CD4-positive, alpha-beta T cell treated with Interleukin-17A for 1 hour (primary cell): ENCODE data around the gene ASS1.

Source experiments
- DNase-seq: peaks from one replicate; pipeline ENCODE4 v3.0.0-alpha.2; 2020

Gene ASS1

DNA sequence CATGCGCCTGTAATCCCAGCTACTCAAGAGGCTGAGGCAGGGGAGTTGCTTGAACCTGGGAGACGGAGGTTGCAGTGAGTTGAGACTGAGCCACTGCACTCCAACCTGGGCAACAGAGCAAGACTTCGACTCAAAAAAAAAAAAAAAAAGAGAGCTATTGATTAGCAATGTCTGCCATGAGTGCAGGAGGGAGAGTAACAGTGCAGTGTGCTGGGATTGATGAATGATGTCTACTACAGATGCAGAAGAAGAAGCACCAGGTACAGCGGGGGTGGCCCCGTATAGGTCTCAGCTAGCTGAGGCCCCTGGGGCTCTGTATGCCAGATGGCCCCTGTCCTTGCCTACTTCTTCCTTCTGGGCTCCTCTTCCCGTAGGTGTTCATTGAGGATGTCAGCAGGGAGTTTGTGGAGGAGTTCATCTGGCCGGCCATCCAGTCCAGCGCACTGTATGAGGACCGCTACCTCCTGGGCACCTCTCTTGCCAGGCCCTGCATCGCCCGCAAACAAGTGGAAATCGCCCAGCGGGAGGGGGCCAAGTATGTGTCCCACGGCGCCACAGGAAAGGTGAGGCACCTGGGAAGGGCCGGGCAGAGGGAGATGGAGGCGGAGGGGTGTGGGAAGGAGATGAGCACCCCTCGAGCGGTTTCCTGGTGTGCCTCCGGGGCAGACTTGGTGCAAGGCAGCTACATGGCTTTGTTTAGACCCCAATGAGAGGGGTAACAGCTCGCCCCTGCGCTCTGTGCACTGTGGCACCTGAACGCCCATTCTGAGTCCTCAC is 13.5 kb downstream of the ASS1 start:
- no peak for DNase-seq

DNA sequence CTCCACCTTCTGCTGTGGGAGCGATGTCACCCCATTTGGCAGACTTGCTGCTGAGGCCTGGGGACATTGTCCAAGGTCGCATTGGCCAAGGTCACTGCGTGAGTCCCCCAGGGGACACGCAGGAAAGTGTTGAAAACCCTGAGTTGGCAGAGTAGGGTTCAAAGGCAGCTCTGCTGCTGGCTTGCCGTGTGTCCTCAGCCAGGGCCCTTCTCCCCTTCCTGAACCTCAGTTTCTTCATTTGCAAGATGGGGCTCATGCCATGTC is 14.0 kb downstream of the ASS1 start:
- DNase-seq: no peak

DNA sequence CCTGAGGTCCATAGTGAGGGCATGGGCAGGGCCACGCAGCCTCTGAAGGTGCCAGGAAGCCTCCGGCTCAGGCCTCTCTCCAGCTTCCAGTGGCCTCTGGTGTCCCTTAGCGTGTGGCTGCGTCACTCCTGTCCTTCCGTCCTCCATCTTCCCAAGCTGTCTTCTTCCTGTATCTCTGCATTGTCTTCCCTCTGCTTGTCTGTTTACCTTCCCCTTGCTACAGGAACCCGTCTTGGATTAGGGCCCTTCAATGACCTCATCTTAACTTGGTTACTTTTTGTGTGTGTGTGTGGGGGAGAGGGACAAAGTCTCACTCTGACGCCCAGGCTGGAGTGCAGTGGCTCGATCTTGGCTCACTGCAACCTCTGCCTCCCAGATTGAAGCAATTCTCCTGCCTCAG is 14.4 kb downstream of the ASS1 start:
- no peak for DNase-seq

DNA sequence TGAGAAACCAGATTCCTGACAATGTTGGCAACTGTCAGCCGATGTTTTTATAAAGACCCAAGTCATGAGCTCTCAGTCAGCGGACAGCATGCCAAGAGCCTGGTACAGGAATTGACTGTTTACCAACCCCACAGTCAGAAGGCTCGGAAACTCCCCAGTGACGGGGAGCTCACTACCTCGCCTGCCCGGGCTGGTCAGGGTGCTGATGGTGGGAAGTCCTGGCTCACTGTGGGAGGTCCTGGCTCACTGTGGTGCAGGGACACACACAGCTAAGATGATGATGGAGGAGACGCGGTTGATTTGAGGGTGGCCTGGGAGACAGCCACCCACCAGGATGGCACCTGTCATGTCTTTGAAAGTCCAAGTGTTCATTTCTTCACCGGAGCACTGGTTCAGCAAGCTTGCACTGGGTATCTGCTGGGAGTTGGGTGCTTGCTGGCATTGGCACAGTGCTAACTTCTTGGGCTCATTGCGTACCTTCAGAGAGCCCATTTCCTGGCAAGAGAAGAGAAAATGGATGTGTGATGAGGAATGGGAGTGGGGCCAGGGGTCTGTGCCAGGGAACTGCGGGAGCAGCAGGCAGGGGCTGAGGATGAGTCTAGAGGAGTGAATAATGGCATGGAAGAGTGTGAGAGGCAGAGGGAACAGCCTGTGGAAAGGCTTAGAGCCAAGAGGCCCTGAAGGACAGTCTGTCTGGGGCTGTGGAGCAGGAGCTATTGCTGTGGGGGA is 15.3 kb downstream of the ASS1 start:
- DNase-seq: no peak

DNA sequence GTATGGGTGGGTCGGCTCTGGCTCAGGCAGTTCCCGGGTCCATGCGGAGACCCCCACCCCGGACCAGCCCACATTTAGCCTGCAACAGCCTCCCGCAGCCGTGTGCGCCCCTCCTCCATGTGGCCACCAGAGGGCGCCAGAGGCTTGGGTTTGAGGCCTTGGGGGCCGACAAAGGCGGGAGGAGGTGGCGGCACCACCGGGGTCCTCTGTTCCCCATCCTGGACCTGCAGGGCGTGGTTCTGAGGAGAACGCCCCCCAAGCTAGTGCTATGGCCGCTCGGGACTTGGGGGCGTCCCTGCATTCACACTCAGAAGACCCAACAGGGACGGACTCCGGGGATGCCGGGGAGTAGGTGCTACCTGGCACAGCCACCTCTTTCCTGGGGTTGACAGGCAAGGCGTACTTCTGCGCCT is 16.5 kb downstream of the ASS1 start:
- DNase-seq: peak; percentile 61

DNA sequence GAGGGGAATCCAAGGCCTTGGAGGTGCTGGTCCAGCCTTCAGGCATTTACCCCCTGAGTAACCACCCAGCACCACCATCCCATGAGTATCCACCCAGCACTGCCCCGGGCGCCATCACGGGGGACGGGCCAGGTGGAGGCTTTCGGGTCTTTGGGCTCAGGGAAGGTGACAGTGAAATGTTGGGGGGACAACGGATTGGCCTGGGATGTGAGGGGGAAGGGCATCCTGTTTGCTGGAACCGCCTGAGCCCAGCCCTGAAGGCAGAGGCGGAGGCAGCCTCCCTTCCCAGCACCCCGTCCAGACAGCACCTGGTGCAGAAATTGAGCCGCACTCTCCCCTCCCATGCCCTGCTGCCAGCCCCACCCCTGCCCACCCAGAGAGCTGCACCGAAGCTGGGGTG is 17.0 kb downstream of the ASS1 start:
- DNase-seq: no peak

DNA sequence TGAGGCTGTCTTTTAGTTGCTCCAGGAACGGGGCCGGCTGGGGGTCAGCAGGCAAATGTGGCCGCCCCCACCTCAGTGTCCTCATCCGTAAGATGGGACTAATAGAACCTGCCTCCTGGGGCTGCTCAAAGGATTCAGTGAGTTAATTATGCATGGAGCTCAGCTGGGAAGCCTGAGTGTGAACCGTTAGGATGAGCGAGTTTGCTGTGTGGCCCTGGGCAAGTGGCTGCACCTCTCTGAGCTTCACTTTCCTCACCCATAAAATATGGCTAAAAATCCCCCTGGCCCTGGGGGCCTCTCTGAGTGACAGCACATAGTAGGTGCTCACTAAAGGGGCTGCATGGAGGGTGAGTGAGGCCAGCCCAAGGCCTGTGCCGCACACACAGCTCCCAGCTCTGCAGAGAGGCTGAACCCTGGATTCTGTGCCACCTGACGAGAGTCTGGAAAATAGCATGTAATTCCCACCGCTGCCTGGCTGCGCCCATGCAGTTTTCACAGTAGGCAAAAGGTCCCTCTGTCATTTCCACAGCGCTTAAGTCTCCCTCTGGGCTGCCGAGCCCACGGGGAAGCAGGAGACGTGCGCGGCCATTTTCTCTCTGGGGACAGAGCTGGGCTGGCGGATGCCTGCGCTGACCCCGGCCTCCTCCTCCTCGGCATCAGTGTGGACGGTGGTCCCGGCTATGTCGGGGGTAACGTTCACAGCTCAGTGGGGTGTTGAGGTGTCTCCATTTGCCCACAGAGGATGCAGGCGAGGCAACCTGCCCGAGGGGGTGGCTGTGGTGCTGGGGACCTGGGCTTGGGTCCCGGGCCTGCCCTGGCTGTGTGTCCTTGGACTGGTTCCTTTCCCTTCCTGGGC is 18.2 kb downstream of the ASS1 start:
- no peak for DNase-seq

DNA sequence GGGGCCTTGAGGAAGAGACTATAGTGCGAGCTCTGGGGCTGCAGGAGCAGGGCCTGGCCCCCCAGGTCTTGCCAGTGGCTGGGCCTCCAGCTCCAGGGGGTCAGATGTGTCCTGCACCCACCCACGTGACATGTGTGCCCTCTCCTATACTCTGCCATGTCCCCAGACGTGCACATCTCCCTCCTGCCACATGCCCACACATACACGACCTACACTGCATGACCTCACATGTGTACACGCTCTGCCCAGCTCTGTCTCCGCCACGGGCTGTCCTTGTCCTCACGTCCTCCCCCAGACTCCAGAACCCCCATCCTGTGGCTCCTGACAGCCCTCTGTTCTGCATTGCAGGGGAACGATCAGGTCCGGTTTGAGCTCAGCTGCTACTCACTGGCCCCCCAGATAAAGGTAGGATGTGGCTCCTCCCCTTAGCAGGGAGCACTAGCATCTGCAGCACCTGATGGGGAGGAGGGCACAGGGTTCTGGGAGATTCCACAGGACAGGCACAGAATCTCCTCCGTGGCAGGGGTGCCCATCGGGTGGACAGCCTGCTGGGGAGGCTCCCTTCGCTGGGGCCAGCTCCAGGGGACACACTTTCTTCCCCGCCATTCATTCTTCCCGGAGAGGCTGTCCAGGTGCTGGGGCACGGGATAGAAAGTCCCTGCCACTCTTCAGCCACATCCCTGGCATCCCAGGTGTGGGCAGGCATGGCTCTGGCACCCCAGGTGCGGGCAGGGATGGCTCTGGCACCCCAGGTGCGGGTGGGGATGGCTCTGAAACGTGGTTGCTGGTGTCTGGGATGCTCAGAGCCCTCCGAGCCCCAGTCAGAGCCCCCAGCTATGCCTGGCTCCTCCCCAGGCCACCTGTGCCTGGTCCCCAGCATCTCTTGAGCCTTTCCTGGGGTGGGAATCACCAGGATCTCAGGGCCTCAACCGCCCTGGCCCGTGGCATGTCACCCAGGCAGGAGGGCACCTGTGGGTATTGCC is 19.3 kb downstream of the ASS1 start:
- no peak for DNase-seq

DNA sequence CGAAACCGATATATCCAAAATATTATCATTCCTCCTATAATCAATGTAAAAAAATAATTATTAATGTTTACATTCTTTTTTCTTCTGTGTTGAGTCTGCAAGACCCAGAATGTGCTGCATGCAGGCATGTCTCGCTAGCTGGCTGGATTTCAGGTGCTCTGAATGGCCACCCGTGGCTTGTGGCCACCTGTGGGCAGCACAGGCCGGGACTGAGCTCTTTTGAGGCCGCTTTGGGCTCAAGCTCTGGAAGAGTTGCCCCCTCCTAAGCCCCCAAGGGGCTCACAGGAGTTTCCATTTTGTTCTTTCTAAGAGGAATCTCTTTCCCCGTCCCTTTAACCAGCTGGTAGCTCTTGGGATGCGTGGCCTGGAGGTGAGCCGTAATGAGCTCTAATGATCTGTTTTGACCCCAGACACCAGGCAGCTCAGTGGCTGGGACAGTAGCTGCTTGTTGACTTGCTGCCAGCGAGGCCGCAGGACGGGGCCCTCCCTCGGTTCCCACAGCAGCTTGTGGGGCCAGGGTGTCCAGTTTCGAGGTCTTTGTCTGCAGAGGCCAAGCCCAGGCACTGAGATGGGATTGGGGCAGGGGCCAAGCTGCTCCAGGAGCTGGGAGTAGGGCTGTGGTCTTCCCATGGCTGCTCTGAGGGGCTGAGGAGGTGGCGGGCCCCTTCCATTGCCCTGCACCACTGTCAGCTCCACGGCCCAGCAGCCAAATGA is 20.8 kb downstream of the ASS1 start:
- no peak for DNase-seq

DNA sequence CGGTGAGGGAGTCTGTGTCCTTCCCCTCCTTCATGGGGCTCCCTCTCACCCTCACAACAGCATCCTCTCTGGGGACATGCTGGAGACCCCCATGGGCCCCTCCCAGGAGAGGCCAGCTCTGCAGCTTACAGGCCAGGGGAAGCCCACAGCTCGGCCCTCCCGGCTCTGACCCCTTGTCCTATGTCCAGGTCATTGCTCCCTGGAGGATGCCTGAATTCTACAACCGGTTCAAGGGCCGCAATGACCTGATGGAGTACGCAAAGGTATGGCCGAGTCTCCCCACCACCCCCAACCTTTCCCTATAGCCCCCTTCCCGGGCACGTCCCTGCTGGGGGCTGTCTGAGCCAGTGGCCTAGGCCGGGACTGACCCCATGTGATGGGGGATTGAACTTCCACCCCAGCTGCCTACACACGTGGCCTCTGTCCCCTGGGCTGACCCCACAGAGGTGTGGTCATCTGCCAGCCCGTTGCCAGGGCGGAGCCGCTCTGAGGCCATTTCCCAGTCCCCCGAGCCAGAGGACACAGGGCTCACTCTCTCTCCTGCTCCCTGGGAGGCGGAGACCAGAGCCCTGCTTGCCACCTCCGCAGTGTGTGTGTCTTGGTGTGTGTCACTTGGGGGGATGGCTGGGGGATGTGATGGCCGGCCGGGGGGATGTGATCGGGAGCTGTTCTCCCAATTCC is 21.9 kb downstream of the ASS1 start:
- DNase-seq: no peak

DNA sequence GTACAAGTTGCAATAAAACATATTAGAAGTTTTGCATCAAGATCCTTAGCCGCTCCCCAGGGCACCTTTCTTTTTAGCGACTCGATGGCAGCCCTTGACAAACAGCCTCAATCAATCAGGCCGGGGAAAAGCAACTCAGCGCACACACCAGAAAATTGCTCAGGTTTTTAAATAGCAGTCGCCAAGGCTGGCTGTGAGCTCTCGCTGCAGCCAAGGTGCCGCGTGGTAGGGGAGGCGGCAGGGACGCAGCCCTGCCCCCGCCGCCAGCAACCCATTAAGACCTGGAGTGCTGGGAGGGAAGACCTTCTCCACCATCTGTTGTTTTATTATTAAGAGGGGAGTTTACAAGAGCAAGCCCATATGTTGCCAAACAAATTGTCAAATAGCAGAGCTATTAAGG is 22.6 kb downstream of the ASS1 start:
- DNase-seq: no peak

DNA sequence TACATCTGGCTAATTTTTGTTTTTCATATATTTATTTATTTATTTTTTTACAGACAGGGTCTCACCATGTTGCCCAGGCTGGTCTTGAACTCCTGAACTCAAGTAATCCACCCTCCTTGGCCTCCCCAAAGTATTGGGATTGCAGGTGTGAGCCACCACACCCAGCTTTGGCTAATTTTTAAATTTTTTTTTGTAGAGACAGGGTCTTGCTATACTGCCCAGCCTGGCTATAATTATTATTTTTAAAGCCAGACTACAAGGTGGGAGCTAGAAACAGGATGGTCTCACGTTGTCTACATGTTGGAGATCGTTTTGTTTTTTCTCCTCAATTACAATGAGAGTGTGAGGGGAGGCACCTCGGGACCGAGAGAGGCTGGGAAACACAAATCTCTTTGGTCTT is 23.8 kb downstream of the ASS1 start:
- no peak for DNase-seq

DNA sequence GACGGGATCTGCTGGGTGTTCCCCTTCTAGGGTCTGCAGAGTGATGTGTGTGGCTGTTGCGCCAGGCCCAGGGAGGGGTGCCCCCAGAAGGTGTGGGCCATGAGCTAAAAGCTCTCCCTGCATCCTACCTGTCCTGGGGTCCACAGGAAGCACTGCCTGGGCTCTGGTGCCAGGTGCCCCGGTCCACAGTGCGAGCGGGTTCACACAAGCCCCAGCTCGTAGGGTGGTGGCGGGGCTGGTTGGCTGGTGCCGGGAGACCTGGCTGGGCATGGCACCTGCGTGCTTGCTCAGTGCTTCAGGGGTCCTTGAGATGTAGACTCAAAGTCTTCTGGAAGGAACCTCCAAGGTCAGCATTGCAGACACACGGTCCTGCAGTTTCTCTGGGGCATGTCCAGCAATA is 25.5 kb downstream of the ASS1 start:
- DNase-seq: no peak

DNA sequence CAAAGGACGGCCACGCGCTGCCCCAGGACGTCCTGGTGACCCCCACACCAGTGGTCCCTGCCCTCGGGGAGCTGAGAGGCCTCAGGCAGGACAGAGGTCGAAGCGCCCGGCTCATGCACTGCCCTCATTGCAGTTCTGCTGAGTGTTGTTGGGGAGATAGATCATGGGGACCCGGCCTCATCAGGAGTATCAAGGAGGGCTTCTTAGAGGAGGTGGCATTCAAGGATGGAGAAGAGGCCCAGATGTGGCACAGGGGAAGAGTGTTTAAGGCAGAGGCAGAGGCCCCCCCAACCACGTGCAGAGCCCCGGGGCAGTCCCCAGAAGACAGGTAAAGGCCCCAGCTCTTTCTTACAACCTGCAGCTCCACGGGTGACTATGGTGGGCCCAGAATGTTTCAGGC is 26.2 kb downstream of the ASS1 start:
- DNase-seq: no peak

DNA sequence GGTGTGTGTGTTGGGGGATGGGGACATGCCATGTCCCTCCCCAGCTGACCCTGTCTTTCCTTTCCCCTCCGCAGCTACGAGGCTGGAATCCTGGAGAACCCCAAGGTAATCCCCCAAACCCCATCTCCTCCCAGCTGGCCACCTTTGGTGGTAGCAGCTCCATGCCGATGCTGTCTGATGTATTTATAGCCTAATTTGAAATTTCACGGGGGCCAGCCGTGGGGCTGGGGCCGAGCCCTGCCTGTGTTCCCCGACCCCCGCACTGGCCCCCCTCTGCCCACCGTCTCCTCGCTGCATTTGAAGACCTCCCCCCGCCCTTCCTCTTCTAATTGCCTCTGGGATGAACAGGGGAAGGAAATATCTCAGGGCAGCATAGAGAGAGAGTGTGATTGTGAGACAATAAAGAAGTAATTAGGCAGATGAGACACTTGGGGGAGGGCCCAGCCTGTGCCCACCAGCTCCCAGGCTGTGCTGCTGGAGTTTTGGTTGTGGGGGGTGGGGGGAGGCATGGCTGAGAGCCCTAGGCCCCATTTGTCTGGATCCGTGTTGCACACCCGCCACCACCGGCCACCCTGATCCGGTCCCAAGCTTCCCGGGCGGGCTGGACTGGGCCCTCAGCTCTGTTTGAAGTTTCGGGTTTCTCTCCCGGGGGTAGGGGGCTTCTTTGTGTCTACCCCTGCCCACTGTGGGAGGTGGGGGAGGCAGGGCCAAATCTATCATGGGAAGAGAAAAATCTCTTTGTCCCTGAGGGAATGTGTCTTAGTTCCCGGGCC is 26.8 kb downstream of the ASS1 start:
- DNase-seq: no peak

DNA sequence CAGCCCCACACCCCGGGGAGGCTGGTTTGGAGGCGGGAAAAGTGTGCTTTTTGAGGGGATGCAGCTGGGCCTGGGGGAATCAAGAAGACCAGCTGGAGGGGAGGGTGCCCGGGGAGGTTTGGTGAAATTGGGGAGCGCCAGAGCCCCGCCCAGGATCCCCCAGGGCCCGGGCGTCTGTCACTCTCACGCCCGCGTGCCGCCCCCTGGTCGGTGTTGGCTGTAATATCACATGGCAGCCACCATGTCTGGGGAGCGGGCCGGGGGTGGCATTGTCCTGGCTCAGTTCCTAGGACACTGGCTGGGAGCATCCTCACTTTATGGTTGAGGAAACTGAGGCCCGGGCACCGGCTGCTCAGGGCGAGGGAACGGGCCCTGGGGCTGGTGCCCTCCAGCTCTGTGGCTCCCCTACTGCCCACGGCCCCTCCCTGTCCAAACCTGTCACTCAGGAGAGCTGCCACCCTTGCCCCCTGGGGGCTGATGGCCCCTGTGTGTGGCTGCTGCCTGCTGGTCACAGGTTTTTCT is 27.5 kb downstream of the ASS1 start:
- no peak for DNase-seq

DNA sequence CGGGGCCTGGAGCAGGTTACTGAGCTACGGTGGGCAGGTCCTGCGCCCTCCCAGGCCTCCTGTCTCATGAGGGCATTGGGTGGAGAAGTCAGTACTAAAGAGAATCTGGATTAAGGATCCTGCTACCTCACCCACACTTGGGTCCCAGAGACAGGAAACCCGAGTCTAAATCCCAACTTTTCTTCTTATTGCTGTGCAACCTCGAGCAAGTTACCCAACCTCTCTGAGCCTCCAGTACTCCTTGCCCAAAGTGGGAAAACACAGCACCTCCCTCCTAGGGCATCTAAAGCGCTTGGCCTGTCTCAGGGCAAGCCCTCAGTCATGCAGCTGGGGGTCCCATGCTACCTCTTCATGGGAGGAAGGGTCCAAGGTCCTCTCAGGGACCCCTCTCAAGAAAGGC is 28.2 kb downstream of the ASS1 start:
- DNase-seq: no peak

DNA sequence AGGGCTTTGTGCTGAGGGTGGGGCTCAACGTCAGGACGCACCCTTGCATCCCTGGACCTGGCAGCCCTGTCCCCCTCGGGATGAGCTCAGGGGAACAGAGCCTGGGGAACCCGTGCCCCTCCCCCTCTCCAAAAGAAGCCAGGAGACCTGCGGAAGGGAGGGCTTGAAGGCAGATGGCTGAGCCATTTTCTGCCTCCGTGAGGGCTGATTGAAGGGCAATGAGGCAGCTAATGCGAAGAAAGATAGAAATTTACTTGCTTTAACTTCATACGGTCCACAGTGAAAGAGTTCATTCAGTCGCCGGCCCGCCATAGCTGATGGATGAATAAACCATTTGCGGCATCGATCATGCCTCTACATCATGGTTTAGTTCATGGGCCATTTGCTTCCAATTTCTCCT is 28.8 kb downstream of the ASS1 start:
- DNase-seq: no peak

DNA sequence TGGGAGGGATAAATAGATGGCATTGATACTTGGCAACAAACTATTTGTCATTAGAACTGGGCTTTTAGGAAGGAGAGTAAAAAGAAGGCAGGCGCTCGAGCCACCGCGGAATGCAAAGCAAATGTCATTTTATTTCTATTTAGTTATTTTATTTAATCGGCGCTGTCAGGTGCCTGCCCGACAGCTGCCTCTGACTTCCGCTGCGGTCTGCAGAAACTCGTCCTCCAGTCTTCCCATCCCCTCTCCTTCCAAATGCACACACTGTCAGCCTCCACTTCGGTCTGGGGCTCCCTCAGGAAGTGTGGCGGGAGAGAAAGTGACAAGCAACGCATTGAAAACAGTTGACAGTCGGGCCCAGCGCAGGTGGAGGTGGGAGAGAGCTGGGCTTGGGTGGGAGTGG is 29.3 kb downstream of the ASS1 start:
- no peak for DNase-seq

DNA sequence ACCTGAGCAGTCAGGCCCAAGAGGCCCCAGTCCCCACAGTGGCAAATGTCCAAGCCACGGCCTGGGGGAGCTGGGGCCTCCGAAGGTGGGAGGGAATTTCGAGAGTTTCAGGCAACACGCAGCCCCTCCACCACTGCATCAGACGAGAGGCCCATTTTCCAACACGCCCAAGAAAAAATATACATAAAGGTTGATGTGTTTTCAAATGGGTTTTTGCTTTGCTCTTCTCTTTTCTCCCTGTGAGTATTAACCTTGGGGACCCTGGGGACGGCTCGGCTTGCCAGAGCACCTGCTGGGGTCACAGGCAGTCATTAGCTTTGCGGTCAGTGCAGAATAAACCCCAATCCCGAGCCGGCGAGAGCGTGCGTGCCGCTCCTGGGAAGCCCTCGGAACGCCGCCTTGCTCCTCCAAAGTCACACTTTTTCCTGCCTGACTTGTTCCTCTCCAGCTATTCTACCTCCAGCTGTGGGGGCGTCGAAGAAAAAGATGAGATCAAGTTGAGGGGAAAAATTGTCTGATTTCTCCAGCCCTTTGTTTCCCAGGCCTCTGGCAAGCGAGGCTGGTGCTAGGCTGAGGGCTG is 31.5 kb downstream of the ASS1 start:
- no peak for DNase-seq
